Fibroblast of skin of right biceps (primary cell): Measurements from ENCODE around the gene RNF169.
"Not testable (repeated sequence)": the region's sequence is repeated elsewhere in the genome, so short reads cannot be mapped to it uniquely, and the experiment has no call there.

Source experiments
- DNase-seq: peaks from one replicate; pipeline ENCODE4 v3.0.0-alpha.2; 2013

Gene RNF169

GRCh38 chr11:74825596-74825995, 76.9 kb downstream of the RNF169 start:
- not testable (repeated sequence) for DNase-seq

GRCh38 chr11:74826901-74827300, 78.3 kb downstream of the RNF169 start:
- no peak for DNase-seq

DNA sequence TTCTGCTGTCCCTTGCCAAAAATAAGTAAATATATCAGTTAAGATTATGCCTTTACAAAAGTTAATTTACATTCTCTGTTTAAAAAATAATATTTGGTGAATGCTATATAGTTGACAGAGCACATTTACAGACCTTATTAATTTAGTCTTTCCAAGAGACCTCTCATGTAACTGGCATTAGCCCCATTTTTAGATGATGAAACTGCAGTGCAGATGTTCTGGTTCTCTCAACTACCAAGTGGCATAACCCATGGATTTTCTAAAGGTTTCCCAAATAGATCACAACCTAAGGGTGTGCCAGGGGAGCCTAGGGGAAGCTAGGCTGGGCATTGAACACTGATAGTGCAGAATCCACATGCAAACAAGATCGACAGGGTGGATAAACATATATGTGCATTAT, 88.5 kb downstream of the RNF169 start:
- no peak for DNase-seq

DNA sequence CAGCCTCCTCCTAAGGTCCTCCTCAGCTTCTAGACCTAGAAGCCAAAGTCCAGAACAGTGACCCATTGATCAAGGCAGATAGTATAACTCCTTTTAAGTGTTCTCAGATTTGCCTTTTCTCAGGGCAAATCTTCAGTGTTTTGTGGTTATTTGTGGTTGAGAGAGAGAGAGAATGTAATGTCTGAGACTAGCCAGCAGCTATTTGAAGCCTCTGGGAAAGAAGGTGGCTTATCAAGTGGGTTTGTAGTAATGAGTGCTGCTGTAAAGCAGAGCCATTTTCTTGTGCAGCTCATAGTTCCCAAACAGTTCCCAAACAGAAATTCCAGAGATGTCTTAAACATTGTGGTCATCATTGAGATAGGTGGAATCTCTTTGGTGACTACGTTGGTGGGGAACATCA, 89.5 kb downstream of the RNF169 start:
- DNase-seq, result no peak

DNA sequence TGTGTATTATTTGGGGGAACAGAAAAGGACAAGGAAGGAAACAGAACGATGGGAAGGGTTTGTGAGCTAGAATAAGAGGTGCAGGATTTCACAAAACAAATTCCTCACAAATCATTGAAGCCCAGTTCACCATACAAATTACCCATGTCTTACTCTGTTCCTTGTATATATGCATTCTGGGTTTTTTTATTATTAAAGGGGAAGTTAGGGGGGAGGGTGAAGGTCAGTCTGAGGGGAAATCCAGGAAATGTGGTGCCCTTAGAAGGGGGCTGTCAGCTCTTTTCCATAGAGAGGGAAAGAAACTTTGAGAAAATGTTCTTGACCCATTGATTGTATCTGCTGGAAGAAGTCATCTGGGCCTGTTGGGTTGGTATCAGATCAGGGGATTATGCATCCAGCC, 90.8 kb downstream of the RNF169 start:
- DNase-seq, result no peak

DNA sequence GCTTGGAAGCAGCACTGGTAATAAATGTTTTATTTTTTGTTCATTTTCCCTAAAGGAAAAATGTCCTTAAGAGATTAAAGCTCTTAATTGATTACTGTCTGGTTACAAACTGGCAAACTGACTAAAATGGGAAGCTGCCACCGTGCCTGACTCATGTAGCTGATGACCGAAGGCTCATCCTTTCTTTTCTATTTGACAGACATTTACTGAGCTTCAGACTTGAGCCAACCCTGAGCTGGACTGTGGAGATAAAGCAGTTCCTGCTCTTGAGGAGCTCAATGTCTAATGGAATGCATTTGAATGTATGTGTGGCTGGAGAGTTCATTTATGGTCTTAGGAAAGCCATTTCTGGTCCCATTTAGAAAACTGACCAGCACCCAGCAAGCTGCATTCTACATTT, 91.3 kb downstream of the RNF169 start:
- no peak for DNase-seq

DNA sequence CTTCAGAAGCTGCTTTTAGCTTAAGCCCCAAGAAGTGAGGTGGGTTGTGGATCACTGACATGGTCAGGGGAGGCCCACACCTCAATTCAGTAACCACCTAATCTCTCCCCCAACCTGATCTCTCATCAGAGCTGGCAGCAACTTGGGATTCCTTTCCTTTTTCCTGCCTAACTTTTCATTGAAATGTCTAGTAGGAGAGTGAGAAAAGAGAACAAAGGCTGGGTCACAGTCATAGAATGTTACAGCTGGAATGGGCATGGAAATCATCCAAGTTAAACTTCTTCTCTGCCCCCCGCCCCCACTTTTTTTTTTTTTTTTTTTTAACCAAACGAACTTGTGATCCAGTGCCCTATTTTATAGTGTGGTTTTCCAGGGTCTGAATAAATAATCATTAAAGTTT, 91.8 kb downstream of the RNF169 start:
- no peak for DNase-seq

GRCh38 chr11:74842967-74843366, 94.3 kb downstream of the RNF169 start:
- DNase-seq, result no peak

GRCh38 chr11:74844072-74844471, 95.4 kb downstream of the RNF169 start:
- no peak for DNase-seq

- no peak for DNase-seq
Measured at GRCh38 chr11:74844865-74845264, 96.2 kb downstream of the RNF169 start.

GRCh38 chr11:74845978-74846517, 97.4 kb downstream of the RNF169 start:
- no peak for DNase-seq

GRCh38 chr11:74846770-74847169, 98.1 kb downstream of the RNF169 start:
- no peak for DNase-seq

- DNase-seq, result no peak
Measured at GRCh38 chr11:74847395-74847794, 98.7 kb downstream of the RNF169 start.

DNA sequence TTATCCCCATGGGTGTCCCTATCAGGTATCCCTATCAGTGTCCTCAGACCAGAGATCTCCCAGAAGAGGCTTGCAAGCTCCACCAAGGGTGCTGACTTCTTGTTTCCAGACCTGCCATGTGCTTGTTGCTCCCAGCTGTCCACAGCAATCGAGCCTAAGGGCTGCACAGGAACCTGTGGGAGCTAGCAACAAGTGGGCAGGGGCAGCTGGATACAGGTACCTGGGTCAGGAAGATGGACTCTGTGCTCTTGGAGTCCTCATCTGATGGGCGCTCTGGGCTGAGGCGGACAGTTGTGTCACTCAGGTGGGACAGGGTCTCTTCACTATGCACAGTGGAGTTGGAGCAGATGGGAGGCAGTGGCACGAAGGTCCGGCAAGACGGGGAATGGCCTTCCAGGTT, 99.2 kb downstream of the RNF169 start:
- DNase-seq, result no peak

DNA sequence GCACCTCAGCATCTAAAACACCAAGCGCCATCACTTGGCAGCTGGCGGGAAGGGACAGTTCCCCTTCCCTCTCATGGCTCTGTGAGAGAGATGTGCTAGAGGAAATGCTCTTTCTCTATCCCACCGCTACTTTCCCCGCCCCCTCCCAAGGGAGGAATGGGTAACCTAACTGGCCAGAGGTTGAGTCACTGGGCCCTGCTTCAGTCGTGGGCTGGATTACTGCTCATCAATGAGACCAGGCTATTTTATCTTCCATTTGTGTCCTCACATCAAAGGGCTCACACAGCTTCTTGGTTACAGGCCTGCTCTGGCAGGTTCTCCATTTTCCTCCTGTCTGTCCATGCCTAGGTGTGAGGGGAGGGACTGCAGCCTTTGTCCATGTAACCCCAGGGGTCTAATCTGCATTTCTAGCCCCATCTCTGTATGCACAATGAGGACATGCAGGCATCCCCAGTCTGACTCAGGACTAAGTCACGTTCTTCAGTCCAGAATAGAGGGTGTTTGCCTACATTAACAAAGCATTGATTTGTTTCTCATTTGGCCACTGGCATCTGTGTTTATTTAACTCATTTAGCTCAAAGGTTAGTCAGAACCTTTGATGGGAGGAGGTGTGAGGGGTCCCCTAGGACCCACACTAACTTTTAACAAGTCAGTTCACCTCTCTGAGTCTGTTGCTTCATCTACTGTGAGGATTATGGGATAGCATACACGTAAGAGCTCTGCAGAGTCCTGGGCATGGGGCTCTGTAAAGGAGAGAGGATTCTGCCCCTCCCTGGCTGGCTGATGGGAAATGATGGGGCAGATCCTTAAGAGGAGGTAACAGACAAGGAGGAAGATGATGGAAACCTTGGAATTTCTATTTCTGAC, 101.1 kb downstream of the RNF169 start:
- peak; percentile 84 for DNase-seq

DNA sequence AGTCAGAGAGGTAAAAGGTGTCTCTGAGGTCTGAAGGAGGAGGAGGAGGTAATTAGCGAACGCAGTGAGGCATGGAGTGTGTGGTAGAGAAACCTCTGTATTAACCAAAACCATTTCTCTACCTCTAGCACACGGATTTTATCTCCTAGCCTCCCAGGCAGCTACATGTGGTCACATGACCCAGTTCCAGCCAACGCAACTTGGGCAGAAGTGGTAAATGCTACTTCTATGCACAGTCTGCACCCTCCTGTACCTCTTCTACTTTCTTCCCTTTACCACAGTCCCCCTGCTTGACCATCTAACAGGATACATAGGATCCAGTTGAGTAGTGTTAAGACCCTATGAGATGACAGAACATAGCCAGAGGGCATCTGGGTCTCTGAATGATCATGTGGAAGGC, 104.6 kb downstream of the RNF169 start:
- no peak for DNase-seq

- DNase-seq, result no peak
Measured at GRCh38 chr11:74860743-74861142, 112.1 kb downstream of the RNF169 start.

DNA sequence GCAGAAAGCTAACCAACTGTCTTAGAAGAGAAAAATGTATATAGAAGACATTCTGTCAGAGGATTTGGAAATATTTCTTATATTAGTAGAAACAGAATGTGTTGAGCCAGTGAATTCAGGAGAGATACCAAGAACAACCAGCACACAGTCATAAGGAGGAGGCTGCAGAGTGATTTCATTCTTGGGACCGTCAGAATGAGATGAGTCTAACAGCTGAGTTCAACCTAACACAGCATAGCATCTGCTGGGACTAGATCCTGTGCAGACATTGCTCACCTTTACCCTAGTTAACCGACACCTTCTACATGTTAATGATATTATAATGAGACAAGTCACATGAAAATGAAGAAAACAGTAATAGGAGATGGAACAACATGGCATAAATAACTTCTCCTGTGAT, 114.8 kb downstream of the RNF169 start:
- DNase-seq, result no peak

- no peak for DNase-seq
Measured at GRCh38 chr11:74866557-74866956, 117.9 kb downstream of the RNF169 start.

DNA sequence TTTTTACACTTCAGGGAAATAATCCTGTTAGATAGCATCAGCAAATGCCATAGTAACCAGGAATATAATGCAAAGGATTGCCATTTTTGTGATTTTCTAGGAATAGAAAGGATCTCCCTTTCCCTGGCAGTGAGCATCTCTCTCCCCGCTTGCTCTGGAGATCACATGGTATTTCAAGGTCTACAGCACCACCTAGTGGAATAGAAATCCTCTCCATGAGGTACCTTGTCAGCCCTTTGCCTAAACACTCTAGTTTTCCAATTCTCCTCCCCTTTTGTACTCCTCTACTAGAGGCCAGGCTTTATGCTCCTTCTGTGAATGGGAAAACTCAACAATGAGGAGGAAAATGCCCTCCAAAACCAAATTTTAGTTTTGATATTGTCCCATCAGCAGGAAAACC, 121.8 kb downstream of the RNF169 start:
- peak; percentile 39 for DNase-seq

GRCh38 chr11:74871037-74871436, 122.4 kb downstream of the RNF169 start:
- DNase-seq, result peak; percentile 7

DNA sequence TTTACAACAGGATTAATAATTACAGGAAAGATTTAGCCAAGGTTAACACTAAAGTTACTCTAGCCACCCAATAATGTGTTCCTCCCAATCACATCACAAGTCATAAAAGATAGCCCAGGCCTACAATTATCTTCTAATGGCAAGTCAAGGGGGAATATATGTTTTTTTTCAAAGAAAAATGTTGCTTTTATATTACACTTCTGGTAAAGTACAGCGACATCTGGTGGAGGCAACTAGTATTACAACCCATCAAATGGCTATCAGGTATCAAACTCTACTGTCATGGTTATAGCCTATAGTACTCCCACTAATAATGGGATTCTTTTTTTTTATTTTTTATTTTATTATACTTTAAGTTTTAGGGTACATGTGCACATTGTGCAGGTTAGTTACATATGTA, 128.5 kb downstream of the RNF169 start:
- peak; percentile 18 for DNase-seq
